Vagina (tissue), 2 donors: Measurements from ENCODE around the gene FHIT. TPM values are rescaled to one million over a fixed set of nuclear protein-coding genes. Genes with fewer than 3 reads are reported as not detected.

Experiments
- DNase-seq, 2 donors: peaks; one replicate each; pipeline ENCODE4 v3.0.0-alpha.2; 2017; ENCODE audit errors: extremely low spot score in 2 of 2
- H3K27ac ChIP-seq: fragments of 200-600 bp; sonication (generic); one replicate; pipeline ENCODE4 v1.5.1; 2019
- H3K27me3 ChIP-seq: fragments of 200-600 bp; sonication (generic); one replicate; pipeline ENCODE4 v1.5.1; 2019
- H3K36me3 ChIP-seq, 2 donors: fragments of 200-600 bp; sonication (generic); one replicate each; pipeline ENCODE4 v1.5.1; 2017 to 2019
- H3K4me1 ChIP-seq: fragments of 200-600 bp; sonication (generic); one replicate; pipeline ENCODE4 v1.5.1; 2019
- H3K4me3 ChIP-seq, 2 donors: fragments of 200-600 bp; sonication (generic); 1 replicate in 1 of 2; 2 replicates in 1 of 2; pipeline ENCODE4 v1.5.1; 2016 to 2019
- H3K9me3 ChIP-seq: fragments of 200-600 bp; sonication (generic); one replicate; pipeline ENCODE4 v1.5.1; 2019
- CTCF ChIP-seq, 3 experiments: fragments of 450-650 bp in 2 of 3; fragments of 200-600 bp in 1 of 3; sonication (generic) in 1 of 3; IDR thresholded peaks; one replicate each; pipeline ENCODE4 v1.5.1; 2017 to 2019; ENCODE audit warnings: antibody characterized with exemption in 3 of 3, mild to moderate bottlenecking in 2 of 3, moderate library complexity in 2 of 3
- POLR2A ChIP-seq, 2 donors: fragments of 450-650 bp; IDR thresholded peaks; one replicate each; pipeline ENCODE4 v1.6.1; 2017; ENCODE audit warnings: antibody characterized with exemption in 2 of 2, mild to moderate bottlenecking in 2 of 2, moderate library complexity in 2 of 2
- POLR2AphosphoS5 ChIP-seq, 2 donors: sonication (generic); formaldehyde crosslinking; IDR thresholded peaks; one replicate each; pipeline ENCODE4 v1.9.0; 2017; ENCODE audit warnings: antibody characterized with exemption in 2 of 2, mild to moderate bottlenecking in 2 of 2, low read depth in 1 of 2; ENCODE audit not compliant: insufficient read depth in 1 of 2
- intact Hi-C: fragments of 100-400 bp; cut with DNase I; formaldehyde crosslinking; loops from one replicate; pipeline ENCODE4 v1.15.1; 2023
- total RNA-seq: library from RNA; depleted of rRNA; stranded (reverse); fragments of >200 nt; gene quantifications from one replicate; pipeline ENCODE4 v1.2.3, GENCODE V29; 2016

FHIT gene
- total RNA-seq, 1 donor from 2014 or later, result 7.9 TPM

- TF ChIP-seq POLR2A (IDR thresholded peaks at IDR 0.05) (no peak), POLR2AphosphoS5 (IDR thresholded peaks at IDR 0.05; ENCODE audit: insufficient read depth in 1 of 2, low read depth in 1 of 2) (no peak), CTCF (IDR thresholded peaks at IDR 0.05) (no peak)
- Histone ChIP-seq H3K36me3 (no peaks in the 10 kb centered on the region), H3K4me1 (no peaks in the 10 kb centered on the region), H3K27me3 (no peaks in the 10 kb centered on the region), H3K9me3 (no peaks in the 10 kb centered on the region), H3K4me3 (no peak overlapping the region), H3K27ac (no peak overlapping the region)
- DNase-seq, result no peak
- intact Hi-C loops, result no loop called here
Measured at GRCh38 chr3:60154011-60154410, 1097.2 kb downstream of the FHIT start.

- Histone ChIP-seq H3K4me1 (no peaks in the 10 kb centered on the region), H3K27me3 (no peaks in the 10 kb centered on the region), H3K36me3 (no peaks in the 10 kb centered on the region), H3K9me3 (no peaks in the 10 kb centered on the region), H3K4me3 (no peak overlapping the region), H3K27ac (no peak overlapping the region)
- TF ChIP-seq CTCF (IDR thresholded peaks at IDR 0.05) (no peak), POLR2AphosphoS5 (IDR thresholded peaks at IDR 0.05; ENCODE audit: insufficient read depth in 1 of 2, low read depth in 1 of 2) (no peak), POLR2A (IDR thresholded peaks at IDR 0.05) (no peak)
- intact Hi-C loops, result no loop called here
- no peak for DNase-seq
Measured at GRCh38 chr3:60153221-60153999, 1097.8 kb downstream of the FHIT start.

- Histone ChIP-seq H3K27ac (no peak overlapping the region), H3K4me3 (no peak overlapping the region), H3K4me1 (no peaks in the 10 kb centered on the region), H3K9me3 (no peaks in the 10 kb centered on the region), H3K36me3 (no peaks in the 10 kb centered on the region), H3K27me3 (no peaks in the 10 kb centered on the region)
- intact Hi-C loops, result no loop called here
- DNase-seq, result no peak
- no peak for TF ChIP-seq CTCF (IDR thresholded peaks at IDR 0.05)
- no peak for TF ChIP-seq POLR2A (IDR thresholded peaks at IDR 0.05)
- no peak for TF ChIP-seq POLR2AphosphoS5 (IDR thresholded peaks at IDR 0.05; ENCODE audit: insufficient read depth in 1 of 2, low read depth in 1 of 2)
Measured at GRCh38 chr3:60149501-60149900, 1101.8 kb downstream of the FHIT start.

- Histone ChIP-seq H3K9me3 (no peaks in the 10 kb centered on the region), H3K4me3 (no peak overlapping the region), H3K4me1 (no peaks in the 10 kb centered on the region), H3K27ac (no peak overlapping the region), H3K27me3 (no peaks in the 10 kb centered on the region), H3K36me3 (no peaks in the 10 kb centered on the region)
- peak in 1 of 2 donors; percentile 29 for DNase-seq
- no peak for TF ChIP-seq POLR2AphosphoS5 (IDR thresholded peaks at IDR 0.05; ENCODE audit: insufficient read depth in 1 of 2, low read depth in 1 of 2)
- no peak for TF ChIP-seq POLR2A (IDR thresholded peaks at IDR 0.05)
- TF ChIP-seq CTCF (IDR thresholded peaks at IDR 0.05), result no peak
- intact Hi-C loops, result no loop called here
Measured at GRCh38 chr3:60147249-60147950, 1103.9 kb downstream of the FHIT start.

- H3K27ac ChIP-seq, result no peak overlapping the region
- intact Hi-C loops, result no loop called here
- no peaks in the 10 kb centered on the region for H3K27me3 ChIP-seq
- TF ChIP-seq POLR2A (IDR thresholded peaks at IDR 0.05) (no peak), POLR2AphosphoS5 (IDR thresholded peaks at IDR 0.05; ENCODE audit: insufficient read depth in 1 of 2, low read depth in 1 of 2) (no peak)
- no peak overlapping the region for H3K4me3 ChIP-seq
- no peak for DNase-seq
- no peaks in the 10 kb centered on the region for H3K9me3 ChIP-seq
- no peaks in the 10 kb centered on the region for H3K4me1 ChIP-seq
- H3K36me3 ChIP-seq, result no peaks in the 10 kb centered on the region
Measured at GRCh38 chr3:60146121-60146520, 1105.1 kb downstream of the FHIT start.
